HL-60 (cell line): Measurements from ENCODE around the gene IDH3A.

Source experiments
- DNase-seq, 2 experiments: peaks; one replicate each; pipeline ENCODE4 v3.0.0-alpha.2; 2010 to 2020; ENCODE audit warnings: low read depth in 1 of 2, low spot score in 1 of 2
- H3K27ac ChIP-seq: fragments of 250-450 bp; sonication (Bioruptor Pico); replicated peaks from 2 replicates; pipeline ENCODE4 v1.5.1; 2020; ENCODE audit warnings: mild to moderate bottlenecking, moderate library complexity
- H3K27me3 ChIP-seq: fragments of 250-450 bp; sonication (Bioruptor Pico); 2 replicates; pipeline ENCODE4 v1.5.1; 2021; ENCODE audit warnings: mild to moderate bottlenecking, moderate library complexity; ENCODE audit not compliant: insufficient read depth, poor library complexity, severe bottlenecking
- H3K4me3 ChIP-seq: replicated peaks from 2 replicates; pipeline ENCODE4 v1.5.1; 2011; ENCODE audit warnings: mild to moderate bottlenecking, control low read depth, low read length; ENCODE audit not compliant: insufficient read depth
- CTCF ChIP-seq: IDR thresholded peaks from one replicate; pipeline ENCODE4 v1.5.1; 2011; ENCODE audit warnings: low read length, control low read depth, inconsistent platforms; ENCODE audit not compliant: insufficient read depth
- GABPA ChIP-seq: IDR thresholded peaks from 2 replicates; pipeline ENCODE4 v1.6.1; 2012; ENCODE audit warnings: low read depth
- POLR2AphosphoS5 ChIP-seq: IDR thresholded peaks from 2 replicates; pipeline ENCODE4 v1.6.1; 2012; ENCODE audit warnings: low read depth
- REST ChIP-seq: IDR thresholded peaks from 2 replicates; pipeline ENCODE4 v1.6.1; 2012; ENCODE audit warnings: low read depth; ENCODE audit not compliant: insufficient replicate concordance
- SPI1 ChIP-seq: IDR thresholded peaks from 2 replicates; pipeline ENCODE4 v1.6.1; 2012; ENCODE audit warnings: low read depth, mild to moderate bottlenecking, borderline replicate concordance

Gene IDH3A

GRCh38 chr15:78167227-78167888 is 18.2 kb downstream of the IDH3A start:
- Histone ChIP-seq H3K4me3 (no peak overlapping the region), H3K27ac (no peak overlapping the region), H3K27me3 (no peaks in the 10 kb centered on the region)
- no peak for DNase-seq
- TF ChIP-seq REST (no peak), GABPA (no peak), POLR2AphosphoS5 (no peak), CTCF (no peak), SPI1 (no peak)

- H3K4me3 ChIP-seq, result no peak overlapping the region
- no peaks in the 10 kb centered on the region for H3K27me3 ChIP-seq
- TF ChIP-seq GABPA, result no peak
- no peak for TF ChIP-seq POLR2AphosphoS5
- no peak for TF ChIP-seq REST
- no peak overlapping the region for H3K27ac ChIP-seq
- DNase-seq, result peak in 1 of 2 experiments; percentile 53
Measured at GRCh38 chr15:78168608-78169007, 19.4 kb downstream of the IDH3A start.

DNA sequence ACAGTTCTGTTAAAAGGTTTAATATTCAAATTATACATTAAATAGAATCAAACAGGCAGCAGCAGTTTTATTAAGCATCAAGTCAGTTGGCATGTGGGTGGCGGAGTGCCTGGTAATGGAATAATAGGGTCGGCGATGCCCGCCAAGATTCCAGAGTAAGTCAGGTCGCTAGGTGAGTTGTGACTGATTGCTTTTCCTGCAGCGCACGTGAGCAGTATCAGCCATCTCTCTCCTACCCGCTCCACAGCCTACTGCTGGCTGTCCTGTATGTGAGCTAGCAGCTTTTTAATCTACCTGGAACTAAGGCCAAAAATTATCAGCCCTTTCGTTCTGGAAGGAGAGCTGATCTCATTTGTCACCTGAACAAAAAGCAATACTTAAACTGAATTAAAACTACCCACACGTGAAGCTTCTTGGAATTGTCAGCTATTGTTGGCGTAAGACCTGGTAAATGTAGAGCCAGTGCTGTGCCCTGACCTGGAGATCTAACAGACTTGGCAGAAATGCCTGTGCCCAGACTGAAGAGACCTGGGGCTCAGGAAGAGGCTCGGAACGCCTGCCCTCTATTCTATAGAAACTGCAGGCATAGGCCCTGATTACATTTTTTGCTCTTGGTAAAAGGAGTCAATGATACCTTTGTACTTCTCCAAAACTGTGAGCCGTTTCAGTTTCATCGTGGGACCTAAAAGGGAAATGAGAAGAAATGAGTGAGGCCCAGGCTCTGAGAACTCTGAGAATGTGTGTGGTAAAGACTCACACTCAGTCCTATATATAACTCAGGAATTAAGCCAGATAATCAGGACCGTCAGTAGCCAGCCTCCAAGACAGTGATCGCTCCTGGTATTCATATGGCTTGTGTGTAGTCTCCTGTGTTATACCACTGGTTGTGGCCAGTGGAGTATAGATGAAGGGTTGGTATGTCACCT is 21.9 kb downstream of the IDH3A start:
- no peak overlapping the region for H3K27ac ChIP-seq
- no peak for DNase-seq
- no peak overlapping the region for H3K4me3 ChIP-seq
- TF ChIP-seq CTCF (no peak), REST (no peak), GABPA (no peak), POLR2AphosphoS5 (no peak), SPI1 (no peak)
- no peaks in the 10 kb centered on the region for H3K27me3 ChIP-seq
